WTC11 (cell line): ENCODE data around the gene PROK1. TPM values are rescaled to one million over a fixed set of nuclear protein-coding genes. Genes with fewer than 3 reads are reported as not detected.

Experiments used
- ATAC-seq: fragments of 200-7000 bp; cut with Tn5 transposase; 2 replicates; pipeline ENCODE4 v1.10.0; 2021; ENCODE audit warnings: mild to moderate bottlenecking, moderate library complexity
- CTCF ChIA-PET: fragments of 300-600 bp; sonication (Branson Sonifier 250); formaldehyde crosslinking; loops from one replicate; lab custom pipeline; 2021; ENCODE audit warnings: antibody characterized with exemption; lab: Charles Lee
- POLR2A ChIA-PET: fragments of 350-600 bp; sonication (Branson Sonifier 250); formaldehyde crosslinking; loops from one replicate; lab custom pipeline; 2021; ENCODE audit warnings: antibody characterized with exemption; lab: Charles Lee
- DNase-seq: peaks from one replicate; pipeline ENCODE4 v3.0.0; 2021; ENCODE audit warnings: low spot score
- H3K27ac Mint-ChIP-seq: 2 replicates; pipeline ENCODE4 v1.8.0; 2021; ENCODE audit warnings: mixed read lengths
- H3K27me3 Mint-ChIP-seq: 2 replicates; pipeline ENCODE4 v1.8.0; 2021; ENCODE audit warnings: low read depth, mild to moderate bottlenecking, moderate library complexity, mixed read lengths
- H3K36me3 Mint-ChIP-seq: 2 replicates; pipeline ENCODE4 v1.8.0; 2021; ENCODE audit warnings: mixed read lengths
- H3K4me1 Mint-ChIP-seq: 2 replicates; pipeline ENCODE4 v1.8.0; 2022; ENCODE audit warnings: mixed read lengths
- H3K4me3 Mint-ChIP-seq: 2 replicates; pipeline ENCODE4 v1.8.0; 2021; ENCODE audit warnings: mild to moderate bottlenecking, moderate library complexity, mixed read lengths
- H3K9me3 Mint-ChIP-seq: 2 replicates; pipeline ENCODE4 v1.8.0; 2021; ENCODE audit warnings: mixed read lengths
- ATF2 ChIP-seq: sonication (generic); formaldehyde crosslinking; IDR thresholded peaks from 2 replicates; pipeline ENCODE4 v1.8.1; 2022; ENCODE audit warnings: low read depth, missing genetic modification reagents, borderline replicate concordance
- CTCF ChIP-seq: fragments of 200-600 bp; IDR thresholded peaks from 2 replicates; pipeline ENCODE4 v1.8.0; 2022; ENCODE audit warnings: antibody characterized with exemption
- E2F4 ChIP-seq: sonication (generic); formaldehyde crosslinking; IDR thresholded peaks from 2 replicates; pipeline ENCODE4 v1.8.1; 2022; ENCODE audit warnings: low read depth, mild to moderate bottlenecking, moderate library complexity, missing genetic modification reagents, borderline replicate concordance
- ELF4 ChIP-seq: sonication (generic); formaldehyde crosslinking; IDR thresholded peaks from 2 replicates; pipeline ENCODE4 v1.8.1; 2022; ENCODE audit warnings: low read depth, mild to moderate bottlenecking, moderate library complexity, missing genetic modification reagents
- FOXP4 ChIP-seq: sonication (generic); formaldehyde crosslinking; IDR thresholded peaks from 2 replicates; pipeline ENCODE4 v1.8.0; 2022; ENCODE audit warnings: mild to moderate bottlenecking, missing genetic modification reagents
- IRF1 ChIP-seq: sonication (generic); formaldehyde crosslinking; IDR thresholded peaks from 2 replicates; pipeline ENCODE4 v1.8.0; 2023; ENCODE audit warnings: missing genetic modification reagents
- NR2C2 ChIP-seq: sonication (generic); formaldehyde crosslinking; IDR thresholded peaks from 2 replicates; pipeline ENCODE4 v1.8.0; 2022; ENCODE audit warnings: mild to moderate bottlenecking, missing genetic modification reagents
- NR3C1 ChIP-seq: sonication (generic); formaldehyde crosslinking; conservative IDR thresholded peaks from 2 replicates; pipeline ENCODE4 v1.8.1; 2023; ENCODE audit warnings: low read depth, mild to moderate bottlenecking, missing genetic modification reagents
- PRRX2 ChIP-seq: fragments of 250-450 bp; sonication (Bioruptor Pico); IDR thresholded peaks from 2 replicates; pipeline ENCODE4 v1.8.0; 2021; ENCODE audit warnings: mild to moderate bottlenecking
- SMAD3 ChIP-seq: sonication (generic); formaldehyde crosslinking; IDR thresholded peaks from 2 replicates; pipeline ENCODE4 v1.8.0; 2022; ENCODE audit warnings: missing genetic modification reagents, mild to moderate bottlenecking, borderline replicate concordance
- SMAD4 ChIP-seq: sonication (generic); formaldehyde crosslinking; IDR thresholded peaks from 2 replicates; pipeline ENCODE4 v1.8.0; 2022; ENCODE audit warnings: mild to moderate bottlenecking, missing genetic modification reagents
- USF1 ChIP-seq: sonication (generic); formaldehyde crosslinking; IDR thresholded peaks from 2 replicates; pipeline ENCODE4 v1.8.0; 2022; ENCODE audit warnings: mild to moderate bottlenecking, missing genetic modification reagents
- ZNF263 ChIP-seq: sonication (generic); formaldehyde crosslinking; IDR thresholded peaks from 2 replicates; pipeline ENCODE4 v1.8.1; 2022; ENCODE audit warnings: low read depth, mild to moderate bottlenecking, moderate library complexity, missing genetic modification reagents
- ZNF317 ChIP-seq: sonication (generic); formaldehyde crosslinking; IDR thresholded peaks from 2 replicates; pipeline ENCODE4 v1.8.1; 2023; ENCODE audit warnings: low read depth, mild to moderate bottlenecking, moderate library complexity, missing genetic modification reagents, borderline replicate concordance
- ZNF416 ChIP-seq: fragments of 250-450 bp; sonication (Bioruptor Pico); IDR thresholded peaks from 2 replicates; pipeline ENCODE4 v1.9.0; 2021; ENCODE audit warnings: mild to moderate bottlenecking, inconsistent platforms
- ZSCAN18 ChIP-seq: fragments of 250-450 bp; sonication (Bioruptor Pico); IDR thresholded peaks from 2 replicates; pipeline ENCODE4 v2.1.2; 2022; ENCODE audit warnings: mild to moderate bottlenecking, moderate library complexity
- total RNA-seq: library from RNA; stranded (reverse); gene quantifications from 3 replicates; pipeline ENCODE4 v1.2.3, GENCODE V29; 2021

Gene PROK1
- total RNA-seq, 1 experiment from 2014 or later = not detected

- no peak for TF ChIP-seq ZNF263 (CRISPR knock-in tag)
These were observed 51.6 kb downstream of the PROK1 start (continued) for GRCh38 chr1:110502402-110503151.

GRCh38 chr1:110503471-110503870 lies 52.5 kb downstream of the PROK1 start:
- TF ChIP-seq ZSCAN18 = no peak
- TF ChIP-seq IRF1 (CRISPR knock-in tag) = no peak
- no peak for TF ChIP-seq ELF4 (CRISPR knock-in tag)
- TF ChIP-seq PRRX2 (CRISPR knock-in tag) = no peak
- TF ChIP-seq SMAD4 = no peak
- TF ChIP-seq NR2C2 (CRISPR knock-in tag) = no peak
- TF ChIP-seq NR3C1 (CRISPR knock-in tag) = no peak
- TF ChIP-seq ZNF317 (CRISPR knock-in tag) = no peak
- no peak for TF ChIP-seq FOXP4
- TF ChIP-seq ATF2 (CRISPR knock-in tag) = no peak
- no peak for TF ChIP-seq CTCF
- CTCF ChIA-PET = no interaction called here

GRCh38 chr1:110504226-110504625 lies 53.3 kb downstream of the PROK1 start:
- Mint-ChIP-seq H3K36me3 (no peaks in the 10 kb centered on the region), H3K27ac (no peak overlapping the region), H3K9me3 (no peaks in the 10 kb centered on the region), H3K4me3 (no peak overlapping the region), H3K27me3 (no peaks in the 10 kb centered on the region; the same call in none of the 2 replicates), H3K4me1 (peaks cover 11% of the 10 kb centered on the region)
- POLR2A ChIA-PET = no interaction called here
- ATAC-seq (no peak), DNase-seq (no peak)
- CTCF ChIA-PET = interaction anchor here (2.2 kb wide), 1 partner anchor 9 kb away, joined by 11 read pairs; no protein-coding TSS in a partner anchor
- TF ChIP-seq SMAD3 (CRISPR knock-in tag) = no peak
- no peak for TF ChIP-seq ZNF416 (CRISPR knock-in tag)
- TF ChIP-seq E2F4 (CRISPR knock-in tag) = no peak
- TF ChIP-seq USF1 (CRISPR knock-in tag) = no peak

More at GRCh38 chr1:110503471-110503870, 52.5 kb downstream of the PROK1 start:
- no peaks in the 10 kb centered on the region for H3K36me3 Mint-ChIP-seq
- ATAC-seq = no peak
- no peaks in the 10 kb centered on the region for H3K9me3 Mint-ChIP-seq
- H3K27me3 Mint-ChIP-seq = no peaks in the 10 kb centered on the region; the same call in none of the 2 replicates
- no peak overlapping the region for H3K4me3 Mint-ChIP-seq
- POLR2A ChIA-PET = no interaction called here
- no peak for DNase-seq
- peaks cover 9% of the 10 kb centered on the region for H3K4me1 Mint-ChIP-seq
- H3K27ac Mint-ChIP-seq = no peak overlapping the region
